Mesenchymal stem cell (in vitro differentiated cells and primary cell): Measurements from ENCODE around the gene PPP1R14B.

Experiments used
- DNase-seq: peaks from one replicate; pipeline ENCODE4 v3.0.0-alpha.2; 2013
- H2AFZ ChIP-seq: one replicate; pipeline ENCODE4 v1.6.1; 2013; ENCODE audit warnings: low read depth, mild to moderate bottlenecking, control low read depth, inconsistent platforms, low read length, moderate library complexity
- H2AK5ac ChIP-seq: 2 replicates; pipeline ENCODE4 v1.6.1; 2013; ENCODE audit warnings: low read length, moderate library complexity, mild to moderate bottlenecking, inconsistent platforms; ENCODE audit not compliant: severe bottlenecking
- H2BK120ac ChIP-seq: one replicate; pipeline ENCODE4 v1.6.1; 2013; ENCODE audit warnings: low read depth, mild to moderate bottlenecking, inconsistent platforms, low read length, moderate library complexity
- H2BK12ac ChIP-seq, 2 experiments: one replicate each; pipeline ENCODE4 v1.6.1; 2013; ENCODE audit warnings: inconsistent platforms in 2 of 2, low read length in 2 of 2, mild to moderate bottlenecking in 2 of 2, moderate library complexity in 2 of 2, control low read depth in 1 of 2
- H2BK15ac ChIP-seq: one replicate; pipeline ENCODE4 v1.6.1; 2013; ENCODE audit warnings: mild to moderate bottlenecking, low read depth, inconsistent platforms; ENCODE audit not compliant: poor library complexity, severe bottlenecking
- H2BK5ac ChIP-seq: 2 replicates; pipeline ENCODE4 v1.6.1; 2013; ENCODE audit warnings: low read depth, mild to moderate bottlenecking, low read length, control low read depth, inconsistent platforms; ENCODE audit not compliant: poor library complexity, severe bottlenecking
- H3K14ac ChIP-seq, 2 experiments: one replicate each; pipeline ENCODE4 v1.6.1; 2013; ENCODE audit warnings: inconsistent platforms in 2 of 2, low read length in 2 of 2, control low read depth in 1 of 2, mild to moderate bottlenecking in 1 of 2, moderate library complexity in 1 of 2
- H3K18ac ChIP-seq, 2 experiments: one replicate each; pipeline ENCODE4 v1.6.1; 2013; ENCODE audit warnings: inconsistent platforms in 2 of 2, low read length in 2 of 2, control low read depth in 1 of 2, low read depth in 1 of 2, mild to moderate bottlenecking in 1 of 2
- H3K23ac ChIP-seq, 2 experiments: one replicate each; pipeline ENCODE4 v1.6.1; 2013; ENCODE audit warnings: inconsistent platforms in 2 of 2, low read length in 2 of 2, mild to moderate bottlenecking in 2 of 2, moderate library complexity in 2 of 2, control low read depth in 1 of 2
- H3K27ac ChIP-seq: 2 replicates; pipeline ENCODE4 v1.5.1; 2013; ENCODE audit warnings: mild to moderate bottlenecking, moderate library complexity, low read length, control low read depth, inconsistent platforms; ENCODE audit not compliant: poor library complexity, severe bottlenecking
- H3K27me3 ChIP-seq, 2 experiments: 2 replicates each; pipeline versions ENCODE4 v1.6.1 to v1.7.0; 2013; ENCODE audit warnings: low read length in 2 of 2, mild to moderate bottlenecking in 2 of 2, moderate library complexity in 2 of 2, control low read depth in 1 of 2, inconsistent platforms in 1 of 2; ENCODE audit not compliant: control insufficient read depth in 1 of 2, insufficient read depth in 1 of 2
- H3K36me3 ChIP-seq, 2 experiments: 2 replicates each; pipeline versions ENCODE4 v1.6.1 to v1.7.0; 2013; ENCODE audit warnings: low read length in 2 of 2, control low read depth in 1 of 2, inconsistent platforms in 1 of 2, low read depth in 1 of 2, mild to moderate bottlenecking in 1 of 2; ENCODE audit not compliant: insufficient read depth in 2 of 2, control insufficient read depth in 1 of 2
- H3K4ac ChIP-seq, 2 experiments: one replicate each; pipeline ENCODE4 v1.6.1; 2013; ENCODE audit warnings: inconsistent platforms in 2 of 2, low read length in 2 of 2, mild to moderate bottlenecking in 2 of 2, moderate library complexity in 2 of 2, control low read depth in 1 of 2, low read depth in 1 of 2
- H3K4me1 ChIP-seq: 2 replicates; pipeline ENCODE4 v1.6.1; 2013; ENCODE audit warnings: low read depth, low read length, control low read depth; ENCODE audit not compliant: control insufficient read depth, insufficient read depth
- H3K4me2 ChIP-seq: 2 replicates; pipeline ENCODE4 v1.6.1; 2013; ENCODE audit warnings: low read length, mild to moderate bottlenecking, inconsistent platforms; ENCODE audit not compliant: poor library complexity, severe bottlenecking
- H3K4me3 ChIP-seq, 2 experiments: 2 replicates each; pipeline versions ENCODE4 v1.5.1 to v1.7.0; 2013; ENCODE audit warnings: low read length in 2 of 2, mild to moderate bottlenecking in 2 of 2, control low read depth in 1 of 2, low read depth in 1 of 2; ENCODE audit not compliant: insufficient read depth in 1 of 2
- H3K79me1 ChIP-seq: replicated peaks from 2 replicates; pipeline ENCODE4 v1.6.1; 2013; ENCODE audit warnings: mild to moderate bottlenecking, control low read depth, low read length, inconsistent platforms; ENCODE audit not compliant: poor library complexity, severe bottlenecking
- H3K9ac ChIP-seq: 2 replicates; pipeline ENCODE4 v1.7.0; 2013; ENCODE audit warnings: mild to moderate bottlenecking, low read length, moderate library complexity
- H3K9me3 ChIP-seq: 2 replicates; pipeline ENCODE4 v1.7.0; 2013; ENCODE audit warnings: mild to moderate bottlenecking, low read length; ENCODE audit not compliant: control insufficient read depth
- H4K8ac ChIP-seq: one replicate; pipeline ENCODE4 v1.6.1; 2013; ENCODE audit warnings: inconsistent platforms, mild to moderate bottlenecking, low read length, moderate library complexity
- H4K91ac ChIP-seq: one replicate; pipeline ENCODE4 v1.6.1; 2013; ENCODE audit warnings: mild to moderate bottlenecking, low read length, inconsistent platforms
- WGBS: methylation state at CpG from one replicate; pipeline ENCODE4 v1.1.7; 2013; ENCODE audit warnings: mixed read lengths; 5-methylcytosine and 5-hydroxymethylcytosine counted together

Gene PPP1R14B

GRCh38 chr11:64243236-64243854, 3.4 kb downstream of the PPP1R14B start:
- Histone ChIP-seq H3K79me1 (peaks cover 9% of the 10 kb centered on the region), H3K36me3 (peaks cover 29 to 38% of the 10 kb centered on the region in 2 experiments), H4K8ac (no peak overlapping the region), H3K14ac (peak overlapping the region in 1 of 2 experiments; percentile 33), H3K4me2 (no peak overlapping the region), H2BK5ac (no peak overlapping the region), H3K27me3 (no peaks in the 10 kb centered on the region), H4K91ac (no peak overlapping the region), H3K27ac (peak overlapping the region; percentile 0), H2BK120ac (no peak overlapping the region), H3K9ac (peak overlapping the region; percentile 91), H3K4me1 (peaks cover 41% of the 10 kb centered on the region), H2BK15ac (no peak overlapping the region), H3K4me3 (peak overlapping the region in 1 of 2 experiments; percentile 89), H3K4ac (no peak overlapping the region), H3K18ac (no peak overlapping the region), H3K23ac (peak overlapping the region in 1 of 2 experiments; percentile 61), H2AK5ac (no peak overlapping the region), H3K9me3 (no peaks in the 10 kb centered on the region), H2AFZ (no peak overlapping the region), H2BK12ac (no peak overlapping the region)
- 81% methylated on average over 5 of the region's 8 CpGs for WGBS
- no peak for DNase-seq

- peak overlapping the region; percentile 74 to 89 for H3K4me3 ChIP-seq
- under 1% methylated on average over 47 of the region's 63 CpGs for WGBS
Observed at GRCh38 chr11:64241491-64242374, 5.0 kb downstream of the PPP1R14B start.

GRCh38 chr11:64241241-64241490, 5.6 kb downstream of the PPP1R14B start:
- Histone ChIP-seq H3K23ac (no peak overlapping the region), H3K14ac (peak overlapping the region in 1 of 2 experiments; percentile 71), H3K4ac (peak overlapping the region in 1 of 2 experiments; percentile 93), H2BK120ac (no peak overlapping the region), H3K27me3 (no peaks in the 10 kb centered on the region), H3K4me3 (peak overlapping the region; percentile 78 to 85), H3K36me3 (peaks cover 42 to 52% of the 10 kb centered on the region in 2 experiments), H2BK15ac (no peak overlapping the region), H3K79me1 (peaks cover 18% of the 10 kb centered on the region), H3K4me1 (peaks cover 37% of the 10 kb centered on the region), H4K8ac (peak overlapping the region; percentile 9), H2AFZ (peak overlapping the region; percentile 78), H3K18ac (peak overlapping the region; percentile 23 to 97), H2BK5ac (peak overlapping the region; percentile 48), H3K4me2 (peak overlapping the region; percentile 43), H2BK12ac (peak overlapping the region in 1 of 2 experiments; percentile 79), H4K91ac (peak overlapping the region; percentile 31), H3K9me3 (no peaks in the 10 kb centered on the region), H3K27ac (peak overlapping the region; percentile 80), H2AK5ac (no peak overlapping the region), H3K9ac (peak overlapping the region; percentile 94)
- WGBS = 3% methylated on average over 21 of the region's 24 CpGs
- DNase-seq = peak; percentile 99

More at GRCh38 chr11:64241491-64242374, 5.0 kb downstream of the PPP1R14B start:
- peak overlapping the region; percentile 59 for H2AK5ac ChIP-seq
- peak overlapping the region; percentile 95 for H3K4me2 ChIP-seq
- no peaks in the 10 kb centered on the region for H3K9me3 ChIP-seq
- peak overlapping the region in 1 of 2 experiments; percentile 10 for H3K23ac ChIP-seq
- H3K18ac ChIP-seq = peak overlapping the region; percentile 14 to 90
- peak overlapping the region; percentile 54 for H2BK5ac ChIP-seq
- H3K27me3 ChIP-seq = no peaks in the 10 kb centered on the region
- H2BK120ac ChIP-seq = peak overlapping the region; percentile 82
- H4K91ac ChIP-seq = peak overlapping the region; percentile 89
- no peak overlapping the region for H2AFZ ChIP-seq
- peak overlapping the region in 1 of 2 experiments; percentile 65 for H2BK12ac ChIP-seq
- H3K4ac ChIP-seq = peak overlapping the region; percentile 40 to 98
- peaks cover 37% of the 10 kb centered on the region for H3K4me1 ChIP-seq
- peak overlapping the region; percentile 99 for H2BK15ac ChIP-seq
- peaks cover 17% of the 10 kb centered on the region for H3K79me1 ChIP-seq
- peak; percentile 59 for DNase-seq
- H3K36me3 ChIP-seq = peaks cover 42 to 51% of the 10 kb centered on the region in 2 experiments
- peak overlapping the region; percentile 78 for H4K8ac ChIP-seq
- peak overlapping the region; percentile 91 for H3K9ac ChIP-seq
- peak overlapping the region in 1 of 2 experiments; percentile 82 for H3K14ac ChIP-seq
- H3K27ac ChIP-seq = peak overlapping the region; percentile 36
